Upper lobe of right lung (tissue), 1 donor: ENCODE measurements around the gene MLLT3. TPM values are rescaled to one million over a fixed set of nuclear protein-coding genes. Genes with fewer than 3 reads are reported as not detected.

Source experiments
- ATAC-seq: fragments of 200-7000 bp; cut with Tn5 transposase; one replicate; pipeline ENCODE4 v1.9.1; 2020; ENCODE audit warnings: mild to moderate bottlenecking, moderate library complexity
- DNase-seq: peaks from one replicate; pipeline ENCODE4 v3.0.0-alpha.2; 2020
- H3K27ac ChIP-seq: fragments of 200-600 bp; one replicate; pipeline ENCODE4 v1.8.0; 2022
- H3K27me3 ChIP-seq: fragments of 200-600 bp; one replicate; pipeline ENCODE4 v1.8.0; 2022; ENCODE audit warnings: mild to moderate bottlenecking
- H3K36me3 ChIP-seq: fragments of 200-600 bp; one replicate; pipeline ENCODE4 v1.8.0; 2022
- H3K4me1 ChIP-seq: fragments of 200-600 bp; one replicate; pipeline ENCODE4 v1.8.0; 2022
- H3K4me3 ChIP-seq: fragments of 200-600 bp; one replicate; pipeline ENCODE4 v1.8.0; 2022; ENCODE audit warnings: mild to moderate bottlenecking
- H3K9me3 ChIP-seq: fragments of 200-600 bp; one replicate; pipeline ENCODE4 v1.8.0; 2022
- intact Hi-C: fragments of 100-400 bp; cut with DNase I; formaldehyde crosslinking; loops from one replicate; pipeline ENCODE4 v1.11.0; 2022
- total RNA-seq: library from RNA; stranded (reverse); fragmentation: NEBNext Ultra II Directional; extraction: Animal tissue kit (Norgen Biotek cat#: 25700); gene quantifications from one replicate; pipeline ENCODE4 v1.2.1, GENCODE V29; 2021
- TF ChIP-seq, protein P1 (sequence below): fragments of 200-600 bp; IDR thresholded peaks from one replicate; pipeline ENCODE4 v1.8.0; 2022; ENCODE audit warnings: antibody characterized with exemption
- donor health status: DM: no; HTN: yes; CAD: no; lungs with severe emphysema.

MLLT3 gene
- total RNA-seq, 1 donor from 2014 or later: 15.4 TPM

DNA sequence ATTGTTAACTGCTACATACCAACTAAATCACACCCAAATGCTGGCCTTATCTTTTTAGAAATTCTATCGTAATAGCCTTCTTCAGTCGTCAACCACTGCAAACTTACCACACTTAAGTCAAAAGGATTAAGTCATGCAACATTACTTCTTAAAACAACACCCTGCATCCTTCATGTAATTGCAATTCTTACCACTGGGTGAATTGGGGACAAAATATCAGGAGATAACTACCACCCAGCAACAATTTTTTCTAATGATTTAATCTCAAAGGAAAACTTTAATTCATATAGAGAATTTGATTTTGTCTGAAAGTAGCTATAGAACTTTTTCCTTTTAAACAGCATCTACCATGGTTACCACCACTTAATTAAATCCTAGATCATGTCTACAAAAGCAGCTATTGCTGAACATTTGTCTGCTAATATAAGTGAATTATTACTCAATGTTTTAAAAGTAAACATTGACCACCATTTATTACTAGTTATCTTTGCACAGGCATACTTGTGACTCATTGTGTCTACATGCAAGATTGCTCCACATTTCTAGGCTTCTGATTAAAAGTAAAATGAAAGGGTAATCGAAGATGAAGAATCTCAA, 10.5 kb downstream of the MLLT3 start:
- H3K9me3 ChIP-seq: no peaks in the 10 kb centered on the region
- no peaks in the 10 kb centered on the region for H3K36me3 ChIP-seq
- ATAC-seq (peak; percentile 78), DNase-seq (no peak)
- intact Hi-C loops: no loop called here
- H3K27ac ChIP-seq: peak overlapping the region; percentile 18
- no peaks in the 10 kb centered on the region for H3K27me3 ChIP-seq
- peaks cover 11% of the 10 kb centered on the region for H3K4me1 ChIP-seq
- no peak overlapping the region for H3K4me3 ChIP-seq
- TF ChIP-seq, protein P1, sequence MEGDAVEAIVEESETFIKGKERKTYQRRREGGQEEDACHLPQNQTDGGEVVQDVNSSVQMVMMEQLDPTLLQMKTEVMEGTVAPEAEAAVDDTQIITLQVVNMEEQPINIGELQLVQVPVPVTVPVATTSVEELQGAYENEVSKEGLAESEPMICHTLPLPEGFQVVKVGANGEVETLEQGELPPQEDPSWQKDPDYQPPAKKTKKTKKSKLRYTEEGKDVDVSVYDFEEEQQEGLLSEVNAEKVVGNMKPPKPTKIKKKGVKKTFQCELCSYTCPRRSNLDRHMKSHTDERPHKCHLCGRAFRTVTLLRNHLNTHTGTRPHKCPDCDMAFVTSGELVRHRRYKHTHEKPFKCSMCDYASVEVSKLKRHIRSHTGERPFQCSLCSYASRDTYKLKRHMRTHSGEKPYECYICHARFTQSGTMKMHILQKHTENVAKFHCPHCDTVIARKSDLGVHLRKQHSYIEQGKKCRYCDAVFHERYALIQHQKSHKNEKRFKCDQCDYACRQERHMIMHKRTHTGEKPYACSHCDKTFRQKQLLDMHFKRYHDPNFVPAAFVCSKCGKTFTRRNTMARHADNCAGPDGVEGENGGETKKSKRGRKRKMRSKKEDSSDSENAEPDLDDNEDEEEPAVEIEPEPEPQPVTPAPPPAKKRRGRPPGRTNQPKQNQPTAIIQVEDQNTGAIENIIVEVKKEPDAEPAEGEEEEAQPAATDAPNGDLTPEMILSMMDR: peak; percentile 55

GRCh38 chr9:20610591-20610990, 11.7 kb downstream of the MLLT3 start:
- no peaks in the 10 kb centered on the region for H3K27me3 ChIP-seq
- H3K4me1 ChIP-seq: peaks cover 19% of the 10 kb centered on the region
- H3K4me3 ChIP-seq: no peak overlapping the region
- intact Hi-C loops: no loop called here
- DNase-seq (no peak), ATAC-seq (no peak)
- no peaks in the 10 kb centered on the region for H3K36me3 ChIP-seq
- TF ChIP-seq, protein P1: no peak
- no peak overlapping the region for H3K27ac ChIP-seq
- no peaks in the 10 kb centered on the region for H3K9me3 ChIP-seq

GRCh38 chr9:20608582-20608981, 13.7 kb downstream of the MLLT3 start:
- Histone ChIP-seq H3K27ac (no peak overlapping the region), H3K4me3 (no peak overlapping the region), H3K4me1 (peaks cover 34% of the 10 kb centered on the region), H3K27me3 (no peaks in the 10 kb centered on the region), H3K36me3 (no peaks in the 10 kb centered on the region), H3K9me3 (no peaks in the 10 kb centered on the region)
- TF ChIP-seq, protein P1: no peak
- intact Hi-C loops: no loop called here
- ATAC-seq (no peak), DNase-seq (no peak)

GRCh38 chr9:20606652-20607051, 15.6 kb downstream of the MLLT3 start:
- ATAC-seq (no peak), DNase-seq (no peak)
- no peaks in the 10 kb centered on the region for H3K36me3 ChIP-seq
- no peaks in the 10 kb centered on the region for H3K9me3 ChIP-seq
- H3K27ac ChIP-seq: no peak overlapping the region
- H3K4me3 ChIP-seq: no peak overlapping the region
- no peaks in the 10 kb centered on the region for H3K27me3 ChIP-seq
- H3K4me1 ChIP-seq: peaks cover 40% of the 10 kb centered on the region
- intact Hi-C loops: no loop called here
- TF ChIP-seq, protein P1: no peak

GRCh38 chr9:20604562-20604961, 17.7 kb downstream of the MLLT3 start:
- TF ChIP-seq, protein P1: no peak
- H3K4me3 ChIP-seq: peak overlapping the region; percentile 32
- peak overlapping the region; percentile 24 for H3K27ac ChIP-seq

More at GRCh38 chr9:20604562-20604961, 17.7 kb downstream of the MLLT3 start:
- H3K27me3 ChIP-seq: no peaks in the 10 kb centered on the region
- DNase-seq: no peak
- H3K36me3 ChIP-seq: no peaks in the 10 kb centered on the region
- peaks cover 36% of the 10 kb centered on the region for H3K4me1 ChIP-seq
- intact Hi-C loops: no loop called here
- H3K9me3 ChIP-seq: no peaks in the 10 kb centered on the region
- ATAC-seq: no peak
